H4 (cell line): ENCODE results near the gene RAB43. TPM values are rescaled to one million over a fixed set of nuclear protein-coding genes. Genes with fewer than 3 reads are reported as not detected.

Experiments
- DNase-seq: peaks from one replicate; pipeline ENCODE4 v3.0.0-alpha.2; 2015; ENCODE audit warnings: low spot score
- total RNA-seq: library from RNA; depleted of rRNA; stranded (reverse); fragments of >200 nt; shearing (Covaris generic); gene quantifications from 2 replicates; pipeline ENCODE4 v1.2.3, GENCODE V29; 2014

Gene RAB43
- total RNA-seq, 1 experiment from 2014 or later, result 15.9 TPM

GRCh38 chr3:129061023-129061887 is 60.3 kb downstream of the RAB43 start:
- DNase-seq, result no peak

DNA sequence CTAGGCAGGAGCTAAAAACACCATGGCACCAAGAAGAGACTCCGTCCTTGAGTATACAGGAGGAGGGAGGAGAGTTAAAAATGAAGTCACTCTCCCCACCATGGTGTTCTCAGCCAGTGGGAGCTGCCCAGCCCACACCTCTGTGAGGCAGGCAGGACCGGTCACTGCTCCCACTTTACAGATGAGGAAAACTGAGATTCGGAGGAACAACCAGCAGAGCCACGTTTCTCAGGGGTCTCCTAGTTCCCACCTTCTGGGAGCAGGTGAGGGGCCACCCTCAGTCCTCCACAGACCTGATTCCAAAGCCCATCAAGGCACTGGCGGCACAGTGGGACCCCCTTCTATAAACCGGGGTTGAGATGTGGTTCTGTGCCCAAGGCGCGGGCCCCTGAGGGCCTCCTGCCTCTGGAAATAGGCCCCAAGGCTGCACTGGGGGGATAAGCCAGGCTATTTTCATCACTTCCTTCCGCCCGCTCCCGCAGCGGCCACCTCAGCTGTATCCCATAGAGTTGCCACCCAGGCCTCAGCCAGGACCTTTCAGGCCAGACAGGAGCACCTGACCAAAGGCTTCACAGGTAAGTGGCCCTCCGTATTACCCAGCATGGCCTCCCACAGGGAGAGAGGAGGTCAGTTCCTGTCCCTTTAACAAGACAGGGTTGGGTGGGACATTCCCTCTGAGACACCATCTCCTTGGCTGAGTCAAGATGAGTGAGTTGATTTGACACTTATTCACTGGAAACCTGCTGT is 61.2 kb downstream of the RAB43 start, which contains the start of gene GP9:
TSS of gene GP9 (plus strand) at position 504 of the 747 bp plus-strand sequence. CDS start 961 bp downstream, outside the sequence.
- DNase-seq, result no peak

GRCh38 chr3:129059311-129059958 is 62.2 kb downstream of the RAB43 start:
- no peak for DNase-seq

- DNase-seq, result peak; percentile 51
These were observed 63.0 kb downstream of the RAB43 start for GRCh38 chr3:129058441-129059200.

DNA sequence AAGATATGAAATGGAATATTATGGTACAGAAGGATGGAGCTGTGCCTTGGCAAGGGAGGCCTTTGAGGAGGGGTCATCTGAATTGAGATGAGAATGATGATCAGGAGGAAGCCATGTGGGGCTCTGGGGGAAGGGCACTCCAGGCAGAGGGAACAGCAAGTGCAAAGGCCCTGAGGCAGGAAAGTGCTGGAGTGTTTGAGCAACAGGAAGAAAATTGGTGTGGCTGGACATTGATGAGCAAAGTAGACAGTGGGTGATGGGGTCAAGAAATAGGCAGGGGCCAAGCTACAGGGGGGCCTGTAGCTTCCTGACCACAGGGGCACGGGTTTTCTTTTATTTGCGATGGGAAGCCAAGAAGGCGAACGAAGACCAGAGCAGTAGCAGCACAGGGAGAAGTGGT is 64.4 kb downstream of the RAB43 start:
- no peak for DNase-seq

- no peak for DNase-seq
These were observed 65.0 kb downstream of the RAB43 start for GRCh38 chr3:129056451-129057173.

- DNase-seq, result no peak
These were observed 66.9 kb downstream of the RAB43 start for GRCh38 chr3:129054605-129055104.

GRCh38 chr3:129052675-129053074 is 68.9 kb downstream of the RAB43 start:
- DNase-seq, result no peak

DNA sequence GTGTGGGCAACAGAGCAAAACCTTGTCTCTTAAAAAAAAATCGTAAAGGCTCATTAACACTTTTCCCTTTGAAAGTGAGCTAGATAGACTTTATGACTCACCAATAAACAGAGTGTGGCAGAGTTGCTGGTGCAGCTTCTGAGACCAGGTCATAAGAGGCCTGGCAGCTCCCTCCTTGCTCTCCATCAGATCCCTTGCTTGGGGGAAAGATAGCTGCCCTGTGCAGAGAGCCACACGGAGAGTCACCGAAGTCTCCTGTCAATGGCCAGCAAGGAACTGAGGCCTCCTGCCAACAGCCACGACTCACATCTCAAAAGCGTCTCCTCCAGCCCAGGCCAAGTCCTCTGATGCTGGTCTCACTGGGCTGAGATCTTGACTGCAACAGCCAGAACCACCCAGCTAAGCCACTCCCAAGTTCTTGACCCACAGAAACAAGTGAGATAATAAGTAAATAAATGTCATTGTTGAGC is 69.7 kb downstream of the RAB43 start:
- no peak for DNase-seq

- no peak for DNase-seq
These were observed 70.9 kb downstream of the RAB43 start for GRCh38 chr3:129050556-129051295.

DNA sequence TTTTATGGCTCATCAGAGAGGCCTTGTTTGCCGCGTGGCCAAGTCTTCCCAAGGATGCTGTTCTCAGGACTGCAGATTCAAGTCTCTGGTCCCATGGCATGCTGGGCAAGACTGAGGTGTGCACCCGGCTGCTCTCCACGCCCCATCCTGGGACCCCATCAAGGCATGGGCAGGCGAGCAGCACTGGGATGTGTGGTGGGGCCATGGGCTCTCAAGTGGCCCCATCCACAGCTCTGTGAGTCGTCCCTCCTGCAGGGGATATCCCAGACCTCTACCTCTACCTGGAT is 74.1 kb downstream of the RAB43 start:
- no peak for DNase-seq

- no peak for DNase-seq
These were observed 74.7 kb downstream of the RAB43 start for GRCh38 chr3:129046732-129047552.

DNA sequence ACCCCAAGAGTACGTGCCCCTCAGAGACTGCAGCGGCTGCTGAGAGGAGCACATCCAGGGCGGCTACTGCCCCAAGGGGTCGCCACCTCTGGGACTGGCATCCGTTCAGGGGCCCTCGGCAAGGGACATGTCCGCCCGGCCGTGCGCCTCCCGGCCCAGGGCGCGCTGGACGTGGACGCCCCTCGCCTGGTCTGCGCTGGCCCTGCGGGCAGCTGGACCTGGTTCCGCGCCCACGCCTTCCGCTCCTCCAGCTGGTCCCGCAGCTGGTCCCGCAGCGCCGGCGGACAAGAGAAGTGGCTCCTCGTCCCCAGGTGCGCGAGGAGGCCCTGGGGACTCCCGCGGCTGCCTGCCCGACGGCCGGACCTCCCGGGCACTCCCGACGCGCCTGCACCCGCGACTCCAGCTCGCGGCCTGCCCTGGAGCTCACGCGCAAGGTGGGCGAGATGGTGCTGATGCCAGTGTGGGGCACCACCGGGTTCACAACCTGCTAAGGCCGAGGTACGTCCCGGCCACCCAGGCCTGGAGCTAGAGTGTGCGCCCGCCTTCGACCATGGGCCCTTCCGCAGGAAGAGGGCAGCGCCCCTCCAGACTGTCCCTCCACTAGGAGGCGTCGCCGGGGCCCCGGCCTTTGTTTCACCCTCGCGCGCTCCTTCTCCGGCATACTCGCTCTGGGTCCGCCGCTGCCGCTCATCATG is 75.4 kb downstream of the RAB43 start:
- no peak for DNase-seq

DNA sequence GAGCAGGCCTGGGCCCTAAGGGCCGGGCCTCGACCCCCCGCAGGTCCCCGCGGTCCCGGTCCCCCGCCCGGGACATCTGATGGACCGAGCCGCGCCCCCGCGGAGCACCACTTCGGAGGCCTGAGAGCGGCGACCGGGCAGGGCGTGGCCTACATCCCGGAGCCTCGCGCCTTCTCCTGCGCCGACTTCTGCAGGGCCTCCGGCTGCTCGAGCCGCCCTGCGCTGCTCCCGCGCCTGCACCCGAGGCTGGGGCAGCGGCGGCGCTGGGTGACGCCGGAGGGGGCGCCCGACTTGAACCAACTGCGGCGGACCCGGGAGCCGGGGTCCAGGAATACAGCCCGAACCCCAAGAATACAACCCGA is 75.9 kb downstream of the RAB43 start:
- DNase-seq, result no peak

DNA sequence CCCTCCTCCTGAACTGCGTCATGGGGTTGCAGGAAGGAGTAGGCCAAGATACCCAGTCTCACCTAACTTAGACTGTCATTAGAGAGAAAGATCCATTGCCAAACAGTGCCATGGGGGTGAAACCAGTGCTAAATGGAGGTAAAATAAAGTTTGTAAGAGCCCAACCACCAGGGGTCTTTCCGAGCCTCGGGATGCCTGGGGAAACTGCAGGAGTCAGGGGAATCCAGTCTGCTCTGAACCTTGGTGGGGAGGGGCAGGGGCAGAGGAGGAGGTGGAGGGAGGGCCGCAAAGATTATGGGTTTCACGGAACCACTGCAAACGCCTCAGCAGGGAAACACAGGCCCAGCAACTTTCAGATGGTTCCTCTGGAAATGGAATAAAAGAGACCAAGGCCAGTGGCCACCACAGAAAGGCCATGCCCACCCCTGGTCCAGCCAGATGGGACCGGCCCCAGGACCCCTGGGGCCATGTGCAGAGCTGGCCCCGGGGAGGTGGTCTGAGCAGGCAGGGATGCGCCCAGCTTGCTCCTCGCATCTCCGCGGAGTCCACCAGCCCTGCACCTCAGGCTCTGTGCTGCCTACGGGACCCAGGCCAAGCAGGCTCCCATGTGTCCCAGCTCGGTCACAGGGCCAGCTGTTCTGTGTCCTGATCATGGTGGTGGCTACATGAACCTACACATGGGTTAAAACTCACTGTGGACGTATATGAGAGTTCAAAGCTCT is 80.9 kb downstream of the RAB43 start:
- no peak for DNase-seq

GRCh38 chr3:129040039-129040336 is 81.6 kb downstream of the RAB43 start:
- DNase-seq, result no peak

DNA sequence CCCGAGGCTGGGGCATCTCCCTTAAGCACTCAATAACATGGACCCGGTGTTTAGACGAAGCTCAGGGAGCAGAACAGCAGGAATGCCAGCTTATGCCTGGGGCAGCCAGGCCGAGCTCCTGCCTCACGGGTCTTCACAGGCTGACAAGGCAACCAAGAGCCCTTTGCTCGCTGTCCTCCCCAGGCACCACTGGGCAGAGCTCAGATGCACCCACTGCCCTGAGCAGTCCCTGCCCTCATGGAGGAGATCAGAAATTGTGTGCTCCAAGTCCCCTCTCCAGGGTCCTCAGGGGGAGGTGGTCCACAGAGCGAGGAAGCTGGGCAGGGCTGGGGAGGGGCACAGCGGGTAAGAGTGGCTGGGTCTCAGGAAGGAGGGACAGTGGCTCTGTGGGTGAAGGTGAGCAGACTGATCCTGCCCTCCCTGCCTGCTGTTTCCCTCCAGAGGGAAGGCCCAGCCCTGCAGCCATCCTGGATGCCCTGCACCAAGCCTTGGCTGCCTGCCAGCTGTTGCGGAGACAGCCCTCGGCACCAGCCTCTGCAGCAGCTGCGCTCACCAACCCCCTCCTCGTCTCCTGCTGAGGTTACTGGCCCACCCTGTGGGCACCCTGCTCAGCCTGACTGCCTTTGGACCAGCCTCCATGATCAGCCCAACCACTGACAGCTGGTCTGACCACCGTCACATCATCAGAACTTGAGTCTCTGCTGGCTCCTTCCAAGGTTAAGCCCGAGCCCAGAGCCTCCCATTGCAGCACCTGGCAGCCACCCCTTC is 82.1 kb downstream of the RAB43 start:
- DNase-seq, result peak; percentile 40
